EL (cell line): Measurements from ENCODE around the gene WNT4.

Source experiments
- DNase-seq: peaks from one replicate; pipeline ENCODE4 v3.0.0-alpha.2; 2016

The WNT4 gene

DNA sequence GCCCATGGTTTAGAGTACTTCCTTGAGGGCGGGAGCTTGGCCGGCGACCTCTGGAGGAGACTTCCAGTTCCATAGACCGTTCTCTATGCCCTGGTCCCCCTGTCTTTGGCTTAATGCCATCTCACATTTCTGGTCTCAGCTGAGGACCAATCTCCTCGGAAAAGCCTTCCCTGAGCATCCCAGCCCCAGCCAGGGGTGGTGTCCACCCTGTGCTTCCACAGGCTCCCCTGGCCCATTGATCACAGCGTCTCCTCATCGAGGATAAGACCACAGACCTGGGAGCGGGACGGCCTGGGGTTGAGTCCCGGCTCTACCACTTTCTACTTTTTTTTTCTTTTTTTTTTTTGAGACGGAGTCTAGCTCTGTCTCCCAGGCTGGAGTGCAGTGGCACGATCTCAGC is 14.5 kb downstream of the WNT4 start:
- DNase-seq = no peak

DNA sequence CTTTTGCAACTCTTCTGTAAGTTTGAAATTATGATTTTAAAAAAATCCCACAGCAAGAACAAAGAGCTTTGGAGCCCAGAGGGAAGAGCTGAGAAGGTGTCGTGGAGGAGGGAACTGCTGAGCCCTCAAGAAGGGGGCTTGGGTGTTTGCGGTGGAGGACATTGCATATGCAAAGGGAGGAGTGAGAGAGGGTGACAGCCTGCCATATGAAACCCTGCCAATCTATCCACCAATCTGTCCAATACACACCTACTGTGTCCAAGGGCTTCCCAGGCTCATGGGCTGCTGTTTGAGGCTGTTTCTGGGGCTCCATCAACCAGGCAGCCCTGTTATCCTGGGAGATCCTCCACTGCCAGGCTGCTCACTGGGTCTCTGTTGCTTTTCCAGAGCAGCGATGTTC is 15.2 kb downstream of the WNT4 start:
- no peak for DNase-seq

DNA sequence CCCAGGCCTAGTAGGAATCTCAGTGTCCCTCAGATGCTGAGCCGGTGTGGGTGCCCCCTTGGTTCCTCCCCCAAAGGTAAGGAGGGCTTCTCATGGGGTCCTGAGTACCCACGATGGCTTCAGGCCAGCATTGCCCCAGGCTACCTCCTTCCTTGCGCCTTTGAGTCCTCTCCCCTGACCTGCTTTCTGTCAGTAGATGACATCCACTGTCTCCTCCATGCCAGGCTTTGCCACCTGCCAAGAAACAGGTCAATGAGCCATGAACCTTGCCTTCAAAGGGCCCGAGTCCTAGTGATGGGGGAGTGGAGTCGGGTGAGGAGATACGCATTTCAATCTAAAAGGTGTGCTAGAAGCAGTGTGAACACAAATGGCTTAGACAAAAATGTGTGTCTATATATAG is 15.6 kb downstream of the WNT4 start:
- DNase-seq = no peak

DNA sequence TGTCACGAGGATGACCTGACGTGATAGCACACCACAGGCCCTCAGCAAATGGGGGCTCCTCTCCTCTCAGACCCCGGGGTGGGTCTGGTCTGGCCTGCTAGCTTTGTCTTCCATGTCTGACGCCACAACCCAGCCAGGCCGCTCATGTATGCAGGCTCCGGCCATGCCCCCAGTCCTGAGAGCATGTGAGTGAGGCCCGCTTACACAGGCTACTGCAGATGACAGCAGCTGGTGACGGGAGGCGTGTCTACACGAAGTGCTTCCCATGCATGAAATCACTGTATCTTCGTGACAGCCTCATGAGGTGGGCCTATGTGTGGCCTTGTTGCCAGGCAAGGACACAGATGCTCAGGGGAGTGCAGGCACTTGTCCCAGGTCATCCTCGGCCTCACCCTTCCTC is 16.4 kb downstream of the WNT4 start:
- DNase-seq = no peak

DNA sequence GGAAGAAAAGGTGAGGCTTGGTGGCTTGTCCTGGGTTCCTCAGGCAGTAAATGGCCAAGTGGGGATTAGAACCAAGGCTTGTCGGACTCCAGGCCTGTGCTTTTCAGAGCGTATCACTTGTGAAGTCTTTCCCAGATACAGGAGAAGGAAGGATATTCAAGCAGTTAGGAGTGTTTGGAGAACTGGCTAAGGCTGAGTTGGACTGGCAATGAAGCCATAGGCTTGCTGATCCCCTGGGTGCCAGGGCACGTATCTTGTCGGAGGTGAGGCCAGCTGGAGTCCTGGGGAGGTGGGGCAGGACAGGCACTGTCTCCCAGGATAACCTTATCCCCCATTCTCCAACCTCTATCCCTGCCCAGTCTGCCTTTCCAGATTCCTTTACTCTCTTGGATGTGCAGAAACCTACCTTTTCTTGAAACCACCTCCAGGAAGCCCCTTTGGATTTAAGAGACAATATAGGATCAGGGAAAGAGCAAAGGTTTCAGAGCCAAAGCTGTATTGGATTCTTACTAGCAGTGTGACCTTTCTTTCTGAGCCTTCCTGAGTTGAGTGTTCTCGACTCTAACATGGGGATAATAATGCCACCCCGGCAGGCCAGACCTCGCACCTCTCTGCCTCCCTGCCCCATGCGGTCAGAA is 18.2 kb downstream of the WNT4 start:
- DNase-seq = no peak

DNA sequence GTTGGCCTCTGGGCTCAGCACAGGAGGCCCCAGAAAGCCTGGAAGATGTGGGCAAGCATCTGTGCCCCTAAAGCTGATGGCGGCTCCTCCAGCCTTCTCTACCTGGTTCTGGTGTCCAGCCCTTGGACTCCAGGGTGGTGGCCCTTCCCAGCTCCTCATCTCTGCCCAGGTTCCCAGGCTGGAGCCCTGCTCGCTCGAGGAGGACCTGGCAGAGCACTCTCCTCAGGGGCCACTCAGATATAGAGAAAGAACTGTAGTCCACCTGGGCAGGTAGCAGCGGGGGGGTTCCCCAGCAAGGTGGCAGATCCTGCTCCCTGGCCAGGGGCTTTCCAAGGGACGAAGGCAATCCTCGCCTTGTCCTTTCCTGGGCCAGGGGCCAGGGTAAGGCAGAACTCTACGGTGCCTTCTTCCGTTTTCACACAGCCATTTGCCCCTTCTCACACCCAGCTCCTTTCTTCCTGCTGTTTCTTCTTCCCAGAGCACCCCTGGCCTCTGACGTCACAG is 18.9 kb downstream of the WNT4 start:
- no peak for DNase-seq

DNA sequence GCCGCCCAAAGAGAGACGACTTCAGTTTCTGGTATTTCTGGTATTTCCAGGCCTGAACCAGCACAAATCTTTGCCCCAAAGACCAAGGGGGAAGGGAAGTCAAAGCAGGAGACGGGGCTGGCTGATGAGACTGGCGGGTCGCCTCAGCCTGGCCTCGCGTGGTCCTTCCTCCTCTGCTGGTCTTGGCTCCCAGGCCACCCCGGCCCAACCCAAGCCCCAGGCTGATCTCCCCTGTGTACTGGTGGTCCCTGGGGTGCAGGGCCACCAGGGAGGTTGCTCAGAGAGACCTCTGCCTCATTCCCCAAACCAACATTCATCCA is 19.9 kb downstream of the WNT4 start:
- DNase-seq = no peak

DNA sequence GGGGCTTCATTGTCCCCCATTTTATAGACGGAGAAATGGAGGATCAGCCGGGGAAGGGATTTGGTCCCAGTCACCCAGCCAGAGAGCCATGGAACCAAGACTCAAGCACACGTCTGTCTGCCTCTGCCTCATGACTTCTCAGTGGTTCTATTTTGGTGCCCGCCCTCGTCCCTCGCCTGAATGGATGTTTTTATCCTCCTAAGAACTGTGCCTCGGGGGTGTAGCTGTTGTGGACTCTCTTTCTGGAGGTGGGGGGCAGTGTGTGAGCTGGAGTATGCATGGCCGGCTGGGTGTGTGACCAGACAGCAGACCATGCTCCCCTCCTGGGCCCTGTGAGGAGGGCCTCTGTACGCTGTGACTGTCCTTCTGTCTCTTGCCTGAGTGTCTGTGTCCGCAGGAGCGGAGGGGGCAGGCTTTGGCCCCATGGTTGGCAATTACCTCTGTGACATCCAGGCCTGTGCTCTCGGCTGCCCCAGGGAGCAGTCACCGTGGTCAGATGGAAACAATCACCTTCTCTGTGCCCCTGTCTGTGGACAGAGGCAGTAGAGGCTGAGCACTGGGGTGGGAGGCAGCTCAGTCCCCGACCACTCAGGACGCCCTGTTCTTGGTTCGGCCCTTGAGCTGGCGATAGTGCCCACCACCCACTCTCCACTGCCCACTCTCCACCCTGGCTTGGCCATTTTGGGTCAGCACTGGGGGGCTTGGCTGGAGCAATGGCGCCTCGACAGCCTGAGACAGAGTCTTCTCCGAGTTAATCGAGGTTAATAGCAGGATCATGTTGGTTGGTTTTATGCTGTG is 20.4 kb downstream of the WNT4 start:
- DNase-seq = no peak

DNA sequence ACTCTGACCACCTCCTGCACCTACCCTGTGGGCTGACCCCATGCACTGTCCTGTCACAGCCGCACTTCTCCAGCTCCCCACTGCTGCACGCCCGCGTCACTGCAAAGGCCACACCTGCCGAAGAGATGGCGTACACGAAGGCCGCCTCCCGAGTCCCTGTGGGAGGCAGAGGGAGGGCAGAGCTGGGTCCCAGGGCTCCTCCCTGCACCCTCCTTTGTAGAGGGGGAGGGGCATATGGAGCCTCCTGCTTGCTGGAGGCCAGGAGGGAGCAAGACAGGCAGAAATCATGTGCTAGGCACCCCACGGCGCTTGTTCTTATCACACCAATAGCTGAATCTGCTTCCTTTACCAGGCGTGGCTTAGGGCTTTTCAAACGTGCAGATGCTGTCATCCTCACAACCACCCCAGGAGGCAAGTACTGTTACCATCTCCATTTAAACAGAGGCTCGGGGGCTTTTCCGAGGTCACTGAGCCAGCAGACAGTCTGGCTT is 21.4 kb downstream of the WNT4 start:
- no peak for DNase-seq

DNA sequence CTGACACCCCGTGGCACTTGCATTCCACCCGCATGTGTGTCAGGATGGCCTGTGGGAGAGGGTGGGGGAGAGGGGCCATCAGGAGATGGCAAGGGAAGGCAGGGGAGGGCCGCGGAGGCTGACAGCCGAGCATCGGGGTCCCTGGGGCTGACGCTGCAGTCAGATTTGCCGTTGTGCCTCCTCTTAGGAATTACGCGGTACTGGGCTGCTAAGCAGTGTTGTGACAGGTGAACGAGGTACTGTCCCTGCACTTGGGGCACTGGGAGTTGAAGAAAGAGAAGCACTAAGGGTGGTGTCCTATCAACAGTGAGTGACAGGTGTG is 22.5 kb downstream of the WNT4 start:
- no peak for DNase-seq

DNA sequence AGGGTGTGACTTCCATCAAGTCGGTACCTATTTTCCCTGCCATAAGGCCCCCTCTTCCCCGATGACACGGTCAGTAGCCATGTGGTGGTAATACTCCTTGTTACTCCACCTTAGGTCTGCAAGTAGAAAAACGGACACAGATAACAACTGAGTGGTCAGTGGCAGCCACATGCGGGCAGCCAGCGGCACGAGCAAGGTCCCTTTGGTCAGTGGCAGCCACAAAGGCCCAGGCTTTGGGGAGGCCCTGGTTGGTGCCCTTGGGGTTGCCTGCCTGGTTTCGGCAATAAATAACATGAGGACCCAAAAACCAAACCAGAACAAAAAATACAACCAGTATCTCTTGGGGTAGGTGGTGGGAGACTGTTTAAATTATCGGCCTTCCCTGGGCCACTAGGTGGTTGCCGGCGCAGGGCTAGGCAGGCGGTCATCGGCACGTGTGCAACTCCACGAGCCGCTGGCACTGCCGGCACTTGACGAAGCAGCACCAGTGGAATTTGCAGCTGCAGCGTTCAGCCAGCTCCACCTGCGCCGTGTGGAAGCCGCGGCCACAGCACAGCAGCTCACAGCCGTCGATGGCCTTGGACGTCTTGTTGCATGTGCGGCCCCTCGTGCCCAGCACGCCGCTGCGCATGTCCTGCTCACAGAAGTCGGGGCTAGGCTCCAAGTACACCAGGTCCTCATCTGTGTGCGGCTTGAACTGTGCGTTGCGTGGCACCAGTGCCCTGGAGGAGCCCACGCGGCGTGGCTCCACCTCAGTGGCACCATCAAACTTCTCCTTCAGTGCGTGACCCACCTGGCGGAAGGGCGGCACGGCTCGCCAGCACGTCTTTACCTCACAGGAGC is 23.1 kb downstream of the WNT4 start:
- DNase-seq = no peak

DNA sequence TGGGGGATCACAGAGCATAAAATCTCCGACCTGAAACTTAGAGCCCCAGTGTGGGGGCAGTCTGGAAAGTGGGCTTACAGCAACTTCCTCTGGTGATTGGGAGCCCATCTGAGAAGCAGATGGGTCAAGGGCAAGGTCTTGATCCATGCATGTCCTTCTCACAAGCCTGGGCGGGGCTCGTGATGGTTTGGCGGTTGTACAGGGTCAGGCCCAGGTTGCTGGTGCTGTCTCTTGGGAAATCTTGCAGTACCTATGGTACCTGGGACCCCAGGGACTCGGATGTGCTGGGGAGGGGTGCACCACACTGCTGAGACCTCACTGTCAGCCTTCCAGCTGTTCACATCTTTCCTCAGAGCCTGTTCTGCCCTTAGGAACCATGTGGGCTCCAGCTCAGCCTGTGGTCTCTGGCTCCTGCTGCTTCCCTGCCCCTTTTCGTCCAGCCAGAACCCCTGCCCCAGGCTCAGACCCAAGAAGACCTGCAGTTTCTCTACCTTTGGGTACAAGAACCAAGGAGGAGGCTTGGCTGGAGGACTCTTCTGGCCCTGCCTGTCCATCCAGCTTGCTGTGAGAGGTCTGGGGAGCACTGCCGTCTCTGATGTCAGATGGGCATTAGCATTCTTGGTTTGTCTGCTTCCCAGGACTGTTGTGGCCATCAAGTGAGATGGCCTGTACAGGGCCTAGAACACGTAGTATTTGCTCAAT is 24.5 kb downstream of the WNT4 start:
- DNase-seq = no peak

DNA sequence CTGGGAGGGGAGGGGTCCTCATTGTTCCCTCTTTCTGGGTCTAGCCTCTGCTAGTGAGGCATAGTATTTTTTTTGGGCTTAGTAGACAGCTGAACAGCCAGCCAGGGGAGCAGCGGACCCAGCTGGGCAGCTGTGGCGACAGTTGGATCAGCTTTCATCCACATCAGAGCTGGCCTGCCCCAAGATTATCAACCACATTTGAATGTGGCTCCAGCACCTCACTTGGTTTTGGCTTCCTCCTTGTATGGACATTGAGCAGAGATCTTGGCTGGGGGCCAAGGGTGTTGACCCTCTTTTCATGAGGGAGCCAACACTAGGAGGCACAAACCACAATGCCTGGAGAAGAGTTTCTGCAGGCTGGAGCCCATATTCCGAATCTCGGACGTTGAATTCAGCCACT is 25.0 kb downstream of the WNT4 start:
- peak; percentile 23 for DNase-seq

DNA sequence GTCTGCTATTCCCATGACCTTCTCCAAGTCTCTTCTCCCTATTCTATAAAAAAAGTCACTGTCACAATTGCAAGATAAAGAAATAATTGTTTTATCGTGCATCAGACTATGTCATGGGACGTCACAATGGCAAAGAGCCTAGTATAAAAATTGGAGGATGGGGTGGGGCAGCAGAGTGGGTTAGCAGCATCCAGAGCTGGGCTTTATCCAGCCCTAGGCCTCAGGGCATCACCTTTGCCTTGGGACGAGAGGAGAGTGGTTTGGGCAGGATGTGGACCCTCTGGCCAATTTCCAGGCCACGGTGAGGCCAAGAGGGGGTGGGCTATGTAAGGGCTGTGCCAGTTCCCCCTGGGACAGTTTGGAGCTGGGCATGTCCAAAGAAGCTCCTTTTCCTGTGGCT is 25.7 kb downstream of the WNT4 start:
- DNase-seq = no peak

DNA sequence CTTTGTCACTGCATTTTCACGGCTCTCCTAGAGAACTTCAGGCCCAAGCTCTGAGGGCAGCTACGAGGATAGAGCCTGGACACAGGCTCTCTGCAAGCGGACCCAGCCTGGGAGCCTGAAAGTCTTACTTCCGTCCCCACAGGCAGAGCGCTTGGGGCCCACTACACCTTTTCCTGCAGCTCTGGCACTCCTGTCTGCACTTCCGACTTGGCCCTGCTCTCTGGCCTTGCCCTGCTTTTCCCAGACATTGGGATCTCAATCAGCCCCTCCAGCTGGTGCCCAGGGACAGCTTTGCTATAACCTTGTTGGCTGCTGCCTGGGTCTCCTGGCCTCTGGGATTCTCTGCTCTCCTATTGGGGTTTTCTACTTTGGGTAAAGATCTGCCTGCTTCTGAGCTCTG is 27.6 kb downstream of the WNT4 start:
- no peak for DNase-seq

DNA sequence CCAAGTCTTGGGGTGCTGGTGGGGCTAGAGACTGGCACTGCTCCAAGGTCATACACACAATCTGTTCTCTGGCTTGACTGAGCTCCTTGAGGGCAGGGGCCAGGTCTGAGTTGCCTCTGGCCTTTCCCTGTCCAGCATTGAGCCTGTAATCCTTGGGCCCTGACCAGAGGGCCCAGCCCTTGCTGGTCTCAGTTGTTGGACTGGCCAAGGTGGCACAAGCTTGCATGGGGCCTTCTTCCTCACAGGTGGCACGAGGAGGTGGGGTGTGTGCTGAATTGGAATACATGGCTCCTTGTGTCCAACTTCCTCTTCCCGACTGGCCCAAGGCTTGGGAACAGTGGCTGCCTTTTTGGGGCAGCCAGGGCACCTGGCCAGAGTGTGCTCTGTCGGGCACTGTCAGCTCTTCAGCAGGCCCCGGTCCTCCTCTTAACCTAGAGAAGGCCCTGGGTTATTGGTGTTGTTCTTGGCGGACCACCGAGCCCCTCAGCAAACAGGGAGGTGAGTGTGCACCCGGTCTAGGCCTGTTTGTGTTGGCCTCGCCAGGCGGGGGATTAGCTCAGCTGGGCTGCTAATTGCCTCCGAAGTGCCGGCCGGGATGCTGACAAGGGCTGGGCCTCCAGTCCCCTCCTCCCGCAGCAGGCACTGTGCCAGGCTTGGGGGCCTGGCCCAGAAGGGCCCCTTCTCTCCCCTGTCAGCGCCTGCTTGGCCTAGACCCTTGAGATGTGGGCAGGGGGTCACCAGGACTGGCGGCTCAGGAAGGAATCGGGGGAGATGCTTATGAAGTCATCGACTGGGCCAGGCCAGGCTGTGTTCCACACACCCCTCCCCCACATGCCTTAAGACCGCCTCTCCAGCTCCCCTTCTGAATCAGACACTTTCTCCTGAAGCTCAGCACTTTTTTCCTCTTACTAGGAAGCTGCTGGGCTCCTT is 28.5 kb downstream of the WNT4 start:
- DNase-seq = no peak

DNA sequence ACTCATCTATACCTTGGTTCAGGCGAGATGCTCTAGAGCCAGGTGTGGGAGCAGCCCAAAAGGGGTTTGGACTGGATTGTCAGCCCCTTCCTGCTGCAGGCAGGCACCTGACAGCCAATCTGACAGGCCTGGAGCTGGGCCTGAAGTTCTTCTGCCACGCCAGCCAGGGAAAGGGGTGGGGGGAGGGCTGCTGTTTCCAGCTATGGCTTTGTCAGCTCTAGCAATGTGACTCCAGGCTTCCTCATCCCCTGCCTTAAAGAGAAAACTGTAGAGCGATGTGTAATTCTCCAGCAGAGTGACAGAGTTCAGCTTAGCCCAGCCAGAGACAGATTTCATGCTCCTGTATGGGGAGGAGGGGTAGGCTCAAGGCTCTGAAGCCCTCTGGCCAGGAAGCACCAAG is 30.3 kb downstream of the WNT4 start:
- no peak for DNase-seq

DNA sequence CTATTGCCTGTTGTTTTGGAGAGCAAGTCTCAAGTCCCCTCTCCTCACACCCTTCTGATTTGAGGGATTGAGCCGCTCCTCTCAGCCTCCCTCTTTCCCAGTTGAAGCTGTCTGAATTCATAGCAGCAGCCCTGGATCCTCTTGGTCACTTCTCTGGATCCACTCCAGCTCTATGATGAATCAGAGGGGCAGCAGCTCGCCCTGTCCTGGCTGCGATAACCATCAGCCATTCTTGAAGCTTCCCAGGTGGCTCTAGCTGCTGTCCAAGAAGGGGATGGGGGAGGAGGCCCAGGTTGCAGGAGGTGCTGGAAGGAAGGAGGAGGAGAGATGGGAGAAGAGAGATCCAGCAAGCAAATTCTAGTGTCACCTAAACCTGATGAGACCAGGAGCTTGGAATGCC is 31.3 kb downstream of the WNT4 start:
- DNase-seq = peak; percentile 69

DNA sequence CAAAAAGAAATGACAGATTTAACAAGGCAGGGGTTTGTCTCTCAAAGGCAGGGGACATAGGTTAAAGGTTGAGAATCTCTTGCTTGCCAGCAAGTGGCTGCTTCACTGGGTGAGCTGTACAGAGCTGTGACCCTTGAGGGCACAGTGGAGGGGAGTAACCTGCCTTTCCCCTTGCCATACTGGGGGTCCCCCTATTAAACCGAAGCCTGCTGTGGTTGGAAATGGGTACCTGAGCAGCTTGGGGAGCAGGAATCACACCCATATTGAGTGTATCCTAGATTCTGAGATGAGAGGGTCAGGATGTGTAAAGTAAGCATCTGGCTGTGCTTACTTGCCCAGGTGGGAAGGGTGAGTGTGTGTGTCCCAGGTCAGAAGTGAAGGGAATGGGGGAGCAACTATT is 31.8 kb downstream of the WNT4 start:
- no peak for DNase-seq

DNA sequence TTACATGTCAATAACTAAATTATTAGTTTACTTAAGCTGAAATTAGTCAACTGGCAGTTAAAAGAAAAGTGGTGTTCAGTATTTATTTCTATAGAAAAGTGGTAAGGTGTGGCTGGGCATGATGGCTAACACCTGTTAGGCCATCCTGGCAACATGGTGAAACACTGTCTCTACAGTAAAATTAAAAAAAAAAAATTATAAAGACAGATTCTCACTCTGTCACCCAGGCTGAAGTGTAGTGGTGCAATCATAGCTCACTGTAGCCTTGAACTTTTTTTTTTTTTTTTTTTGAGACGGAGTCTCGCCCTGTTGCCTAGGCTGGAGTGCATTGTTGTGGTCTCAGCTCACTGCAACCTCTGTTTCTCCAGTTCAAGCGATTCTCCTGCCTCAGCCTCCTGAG is 32.9 kb downstream of the WNT4 start:
- no peak for DNase-seq

DNA sequence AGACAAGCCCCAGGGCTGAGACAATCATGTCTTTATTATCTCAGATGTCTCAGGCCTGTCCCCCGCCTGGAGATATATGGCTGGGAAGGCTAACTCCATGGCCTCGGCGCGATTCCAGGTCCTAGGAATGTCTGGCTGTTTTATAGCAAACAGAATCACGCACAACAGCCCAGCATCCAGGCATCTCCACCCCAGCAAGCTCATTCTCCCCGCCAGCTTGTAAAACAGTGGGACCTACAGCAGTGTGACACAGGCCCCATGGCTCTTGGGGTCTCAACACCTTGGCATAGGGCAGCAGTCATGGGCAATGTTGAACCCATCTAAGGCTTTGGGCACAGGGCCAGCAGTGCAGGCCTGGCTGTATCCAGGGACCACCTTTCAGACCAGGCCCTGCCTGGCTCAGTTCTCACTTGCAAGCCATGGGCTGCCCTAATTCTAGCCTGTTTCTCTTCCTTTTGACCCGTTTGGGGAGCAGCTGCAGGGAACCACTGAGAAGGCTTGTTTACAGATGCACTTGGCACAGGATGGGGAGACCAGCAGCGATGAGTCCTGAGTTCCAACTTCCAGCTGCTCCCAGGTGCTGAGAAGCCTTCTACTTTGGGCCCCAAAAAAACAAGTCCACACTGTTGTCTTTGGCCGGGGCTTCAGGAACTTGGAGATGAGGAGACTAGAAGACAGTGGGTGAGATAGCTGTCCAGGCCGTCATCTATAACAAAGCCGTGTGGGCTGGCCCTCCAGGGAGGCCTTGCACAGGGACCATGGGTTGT is 34.4 kb downstream of the WNT4 start:
- no peak for DNase-seq
